Measurements from ENCODE around the gene NPFFR1. TPM values are rescaled to one million over a fixed set of nuclear protein-coding genes. Genes with fewer than 3 reads are reported as not detected.

The NPFFR1 gene
- total RNA-seq, 1 experiment from 2014 or later, result not detected

DNA sequence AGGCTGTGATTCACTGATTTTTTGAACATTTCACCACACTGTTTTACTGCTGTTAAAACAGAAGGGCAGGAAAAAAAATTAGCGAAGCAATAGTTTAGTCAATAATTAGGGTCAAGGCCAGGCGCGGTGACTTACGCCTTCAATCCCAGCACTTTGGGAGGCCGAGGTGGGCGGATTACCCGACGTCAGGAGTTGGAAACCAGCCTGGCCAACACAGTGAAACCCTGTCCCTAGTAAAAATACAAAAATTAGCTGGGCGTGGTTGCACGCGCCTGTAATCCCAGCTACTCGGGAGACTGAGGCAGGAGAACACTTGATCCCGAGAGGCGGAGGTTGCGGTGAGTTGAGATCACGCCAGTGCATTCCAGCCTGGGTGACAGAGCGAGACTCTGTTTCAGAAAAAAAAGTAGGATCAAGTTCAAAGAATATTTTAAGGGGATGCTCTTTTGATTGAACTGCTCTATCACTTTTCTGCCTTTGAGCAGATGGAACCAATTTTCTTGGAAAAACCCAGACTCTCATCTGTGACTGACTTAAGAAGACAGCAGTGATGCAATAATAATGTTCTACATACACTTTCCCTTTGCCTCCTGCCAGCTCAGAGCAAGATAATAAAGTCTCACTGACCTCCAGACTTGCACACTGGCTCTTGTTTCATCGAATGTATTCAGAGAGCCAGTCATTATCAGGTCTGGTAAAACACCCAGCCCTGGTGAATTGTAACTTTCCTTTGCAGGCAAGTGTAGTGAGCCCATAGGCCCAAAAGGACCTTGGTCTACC, 48.9 kb downstream of the NPFFR1 start:
- Histone ChIP-seq H3K79me1 (ENCODE audit: insufficient read depth, low read depth, low read length, poor library complexity, severe bottlenecking) (no peaks in the 10 kb centered on the region), H3K27ac (ENCODE audit: insufficient read length, low read depth, low read length) (no peak overlapping the region), H4K91ac (ENCODE audit: insufficient read length, low read depth, low read length) (no peak overlapping the region), H4K8ac (replicated peaks; ENCODE audit: insufficient read length, low read depth, low read length) (no peak overlapping the region), H3K14ac (ENCODE audit: insufficient read depth, low read length) (no peak overlapping the region), H4K20me1 (ENCODE audit: control insufficient read depth, insufficient read depth, insufficient read length) (no peaks in the 10 kb centered on the region), H2BK5ac (ENCODE audit: insufficient read length, low read length) (no peak overlapping the region), H2BK12ac (ENCODE audit: insufficient read length, low read depth, low read length) (no peak overlapping the region), H3K4ac (ENCODE audit: low read depth, low read length) (no peak overlapping the region), H2BK15ac (ENCODE audit: low read depth, low read length) (no peak overlapping the region), H3K9me3 (ENCODE audit: control insufficient read depth, low read depth, low read length) (no peaks in the 10 kb centered on the region), H3K23me2 (ENCODE audit: insufficient read length, low read depth, low read length, poor library complexity, severe bottlenecking) (peaks cover 14% of the 10 kb centered on the region), H3K79me2 (ENCODE audit: insufficient read depth, low read length) (peaks cover 5% of the 10 kb centered on the region; the same call in 1 of the 2 replicates), H3K4me1 (ENCODE audit: insufficient read depth, low read length) (no peaks in the 10 kb centered on the region), H3K56ac (ENCODE audit: insufficient read length, low read depth, low read length) (no peak overlapping the region), H3K4me2 (ENCODE audit: insufficient read depth, insufficient read length, low read length) (no peak overlapping the region), H3K27me3 (ENCODE audit: insufficient read depth, low read length) (no peaks in the 10 kb centered on the region), H2AK5ac (ENCODE audit: insufficient read length, low read length) (no peak overlapping the region), H3T11ph (ENCODE audit: low read length) (no peak overlapping the region), H2BK120ac (ENCODE audit: low read depth, low read length, poor library complexity, severe bottlenecking) (no peak overlapping the region), H3K23ac (ENCODE audit: insufficient read length, low read depth, low read length) (no peak overlapping the region), H3K18ac (ENCODE audit: insufficient read length, low read depth, low read length) (no peak overlapping the region), H2AFZ (ENCODE audit: low read length) (no peak overlapping the region), H3K9ac (ENCODE audit: extremely low read depth, insufficient read length, low read length) (no peak overlapping the region), H4K5ac (ENCODE audit: insufficient read length, low read depth, low read length) (no peak overlapping the region), H2BK20ac (ENCODE audit: low read depth, low read length, poor library complexity, severe bottlenecking) (no peak overlapping the region)
- TF ChIP-seq, protein P1, sequence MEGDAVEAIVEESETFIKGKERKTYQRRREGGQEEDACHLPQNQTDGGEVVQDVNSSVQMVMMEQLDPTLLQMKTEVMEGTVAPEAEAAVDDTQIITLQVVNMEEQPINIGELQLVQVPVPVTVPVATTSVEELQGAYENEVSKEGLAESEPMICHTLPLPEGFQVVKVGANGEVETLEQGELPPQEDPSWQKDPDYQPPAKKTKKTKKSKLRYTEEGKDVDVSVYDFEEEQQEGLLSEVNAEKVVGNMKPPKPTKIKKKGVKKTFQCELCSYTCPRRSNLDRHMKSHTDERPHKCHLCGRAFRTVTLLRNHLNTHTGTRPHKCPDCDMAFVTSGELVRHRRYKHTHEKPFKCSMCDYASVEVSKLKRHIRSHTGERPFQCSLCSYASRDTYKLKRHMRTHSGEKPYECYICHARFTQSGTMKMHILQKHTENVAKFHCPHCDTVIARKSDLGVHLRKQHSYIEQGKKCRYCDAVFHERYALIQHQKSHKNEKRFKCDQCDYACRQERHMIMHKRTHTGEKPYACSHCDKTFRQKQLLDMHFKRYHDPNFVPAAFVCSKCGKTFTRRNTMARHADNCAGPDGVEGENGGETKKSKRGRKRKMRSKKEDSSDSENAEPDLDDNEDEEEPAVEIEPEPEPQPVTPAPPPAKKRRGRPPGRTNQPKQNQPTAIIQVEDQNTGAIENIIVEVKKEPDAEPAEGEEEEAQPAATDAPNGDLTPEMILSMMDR (conservative IDR thresholded peaks at IDR 0.05), result no peak
- no CpG with 5 or more reads among the region's 18 CpGs for WGBS (ENCODE audit: extremely low coverage, insufficient read length, low lambda C conversion rate)
- no peak overlapping the region for H3K27ac Mint-ChIP-seq
- DNase-seq, result no peak
- H3K4me1 Mint-ChIP-seq, result peaks cover 8 to 13% of the 10 kb centered on the region in 2 experiments
- peaks cover 15 to 26% of the 10 kb centered on the region in 2 experiments for H3K9me3 Mint-ChIP-seq
- H3K36me3 Mint-ChIP-seq (ENCODE audit: insufficient read depth in 1 of 3, low read depth in 3 of 3), result peaks cover 7 to 18% (median 13%) of the 10 kb centered on the region in 3 experiments; a peak in 6 of 7 replicates
- peak overlapping the region; percentile 29 to 46; a peak in 3 of 5 replicates for H3K4me3 Mint-ChIP-seq
- H3K27me3 Mint-ChIP-seq (ENCODE audit: low read depth), result peaks cover 3% of the 10 kb centered on the region
